Measurements from ENCODE around the gene SLITRK2.

SLITRK2 gene

DNA sequence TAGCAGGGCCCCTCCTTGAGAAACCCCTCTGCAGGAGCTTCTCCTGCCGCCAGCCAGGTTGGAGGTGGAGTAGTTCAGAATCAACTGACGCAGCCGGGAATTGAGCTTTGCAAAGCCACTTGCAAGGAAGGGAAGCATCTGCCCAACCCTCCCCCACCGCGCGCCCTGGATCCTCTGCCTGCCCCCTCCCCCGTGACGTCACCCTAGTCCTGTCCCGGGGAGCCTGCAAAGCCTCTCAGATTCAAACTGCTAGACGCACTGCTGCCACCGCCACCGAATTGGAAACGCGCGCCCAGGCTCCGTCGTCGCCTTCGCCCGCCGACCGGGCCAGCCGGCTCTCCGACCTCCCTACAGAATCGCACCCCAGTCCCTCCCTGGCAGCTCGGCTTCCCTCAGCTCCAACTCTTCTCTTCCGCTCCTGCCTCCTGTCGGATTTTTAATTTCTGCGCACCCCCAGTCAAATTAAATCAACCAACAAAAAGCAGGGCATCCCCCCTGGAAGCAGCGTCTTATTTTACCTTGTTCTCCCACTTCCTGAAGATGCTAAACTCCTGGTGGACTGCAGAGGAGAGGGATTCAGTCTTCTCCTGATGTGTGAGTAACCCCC lies 3.8 kb downstream of the SLITRK2 start:
- no peak for DNase-seq (ENCODE audit: insufficient read length, low spot score)
- no peak for FAIRE-seq
- TF ChIP-seq POLR2AphosphoS5 (IDR thresholded peaks at IDR 0.05; ENCODE audit: low read depth, low read length) (no peak), POU2F2 (IDR thresholded peaks at IDR 0.05; ENCODE audit: low read depth, low read length) (no peak), TAF1 (IDR thresholded peaks at IDR 0.05; ENCODE audit: low read depth, low read length) (no peak), POLR2A (IDR thresholded peaks at IDR 0.05; ENCODE audit: low read depth, low read length) (no peak), PAX5 (IDR thresholded peaks at IDR 0.05; ENCODE audit: insufficient read depth, low read length, severe bottlenecking) (no peak), SPI1 (IDR thresholded peaks at IDR 0.05; ENCODE audit: low read depth, low read length) (no peak)

DNA sequence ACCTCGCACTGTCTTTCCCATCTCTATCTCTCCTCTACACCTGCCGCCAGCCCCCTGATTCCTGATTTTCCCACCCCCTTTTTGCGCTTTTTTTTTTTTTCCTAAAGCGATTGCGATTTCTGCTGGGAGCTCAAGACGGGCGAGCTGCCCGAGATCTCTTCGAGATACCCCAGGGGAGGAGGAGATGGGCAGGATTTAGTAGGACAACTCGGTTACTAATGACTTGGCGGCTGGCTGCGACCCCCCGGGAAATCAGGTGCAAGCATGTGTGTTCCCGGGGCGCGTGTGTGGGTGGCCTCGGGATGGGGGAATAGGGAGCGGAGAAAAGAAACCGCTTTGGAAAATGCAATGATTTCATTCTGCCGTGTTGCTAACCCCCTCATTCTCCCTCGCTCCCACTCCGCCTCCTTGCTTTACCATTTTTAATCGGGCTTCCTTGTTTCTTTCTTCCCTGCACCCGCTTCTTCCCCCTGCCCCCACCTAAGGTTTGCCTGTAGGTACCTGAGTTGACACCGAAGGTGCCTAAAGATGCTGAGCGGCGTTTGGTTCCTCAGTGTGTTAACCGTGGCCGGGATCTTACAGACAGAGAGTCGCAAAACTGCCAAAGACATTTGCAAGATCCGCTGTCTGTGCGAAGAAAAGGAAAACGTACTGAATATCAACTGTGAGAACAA lies 4.4 kb downstream of the SLITRK2 start:
- FAIRE-seq (no peak), DNase-seq (ENCODE audit: insufficient read length, low spot score) (no peak)
- no peak for TF ChIP-seq POLR2AphosphoS5 (IDR thresholded peaks at IDR 0.05; ENCODE audit: low read depth, low read length)
- no peak for TF ChIP-seq SPI1 (IDR thresholded peaks at IDR 0.05; ENCODE audit: low read depth, low read length)
- no peak for TF ChIP-seq PAX5 (IDR thresholded peaks at IDR 0.05; ENCODE audit: insufficient read depth, low read length, severe bottlenecking)
- TF ChIP-seq TAF1 (IDR thresholded peaks at IDR 0.05; ENCODE audit: low read depth, low read length), result no peak
- TF ChIP-seq POU2F2 (IDR thresholded peaks at IDR 0.05; ENCODE audit: low read depth, low read length), result no peak
- TF ChIP-seq POLR2A (IDR thresholded peaks at IDR 0.05; ENCODE audit: low read depth, low read length), result no peak

DNA sequence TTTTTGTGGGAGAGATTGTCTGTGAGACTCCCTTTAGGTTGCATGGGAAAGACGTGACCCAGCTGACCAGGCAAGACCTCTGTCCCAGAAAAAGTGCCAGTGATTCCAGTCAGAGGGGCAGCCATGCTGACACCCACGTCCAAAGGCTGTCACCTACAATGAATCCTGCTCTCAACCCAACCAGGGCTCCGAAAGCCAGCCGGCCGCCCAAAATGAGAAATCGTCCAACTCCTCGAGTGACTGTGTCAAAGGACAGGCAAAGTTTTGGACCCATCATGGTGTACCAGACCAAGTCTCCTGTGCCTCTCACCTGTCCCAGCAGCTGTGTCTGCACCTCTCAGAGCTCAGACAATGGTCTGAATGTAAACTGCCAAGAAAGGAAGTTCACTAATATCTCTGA lies 5.5 kb downstream of the SLITRK2 start:
- FAIRE-seq (no peak), DNase-seq (ENCODE audit: insufficient read length, low spot score) (no peak)
- TF ChIP-seq TAF1 (IDR thresholded peaks at IDR 0.05; ENCODE audit: low read depth, low read length) (no peak), POLR2A (IDR thresholded peaks at IDR 0.05; ENCODE audit: low read depth, low read length) (no peak), POU2F2 (IDR thresholded peaks at IDR 0.05; ENCODE audit: low read depth, low read length) (no peak), PAX5 (IDR thresholded peaks at IDR 0.05; ENCODE audit: insufficient read depth, low read length, severe bottlenecking) (no peak), SPI1 (IDR thresholded peaks at IDR 0.05; ENCODE audit: low read depth, low read length) (no peak), POLR2AphosphoS5 (IDR thresholded peaks at IDR 0.05; ENCODE audit: low read depth, low read length) (no peak)

- TF ChIP-seq POLR2AphosphoS5 (IDR thresholded peaks at IDR 0.05; ENCODE audit: low read depth, low read length), result no peak
- no peak for TF ChIP-seq POU2F2 (IDR thresholded peaks at IDR 0.05; ENCODE audit: low read depth, low read length)
- no peak for TF ChIP-seq SPI1 (IDR thresholded peaks at IDR 0.05; ENCODE audit: low read depth, low read length)
- TF ChIP-seq PAX5 (IDR thresholded peaks at IDR 0.05; ENCODE audit: insufficient read depth, low read length, severe bottlenecking), result no peak
- TF ChIP-seq POLR2A (IDR thresholded peaks at IDR 0.05; ENCODE audit: low read depth, low read length), result no peak
- FAIRE-seq (no peak), DNase-seq (ENCODE audit: insufficient read length, low spot score) (no peak)
Measured at GRCh38 chrX:145825896-145826295, 8.3 kb downstream of the SLITRK2 start.

DNA sequence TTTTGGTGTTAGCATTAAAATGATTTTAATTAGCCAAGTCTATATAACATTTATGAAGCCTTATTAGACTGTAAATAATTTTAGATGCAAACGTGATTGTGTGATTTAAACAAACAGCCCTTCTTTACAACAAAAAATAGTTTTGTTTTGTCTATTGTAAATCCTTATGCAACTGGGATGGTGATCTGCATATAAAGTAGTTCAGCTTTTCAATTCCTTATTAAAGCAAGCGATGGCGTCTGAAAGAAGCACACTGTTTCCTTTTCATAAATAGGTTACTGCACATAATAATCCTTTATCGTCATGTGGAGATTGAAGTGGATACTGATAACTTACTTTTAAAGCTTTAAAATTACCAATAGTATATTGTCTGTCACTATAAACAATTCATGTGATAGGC lies 8.8 kb downstream of the SLITRK2 start:
- FAIRE-seq, result no peak
- DNase-seq (ENCODE audit: insufficient read length, low spot score), result no peak
- no peak for TF ChIP-seq SPI1 (IDR thresholded peaks at IDR 0.05; ENCODE audit: low read depth, low read length)
- no peak for TF ChIP-seq POU2F2 (IDR thresholded peaks at IDR 0.05; ENCODE audit: low read depth, low read length)
- TF ChIP-seq TAF1 (IDR thresholded peaks at IDR 0.05; ENCODE audit: low read depth, low read length), result no peak
- no peak for TF ChIP-seq POLR2AphosphoS5 (IDR thresholded peaks at IDR 0.05; ENCODE audit: low read depth, low read length)
- no peak for TF ChIP-seq POLR2A (IDR thresholded peaks at IDR 0.05; ENCODE audit: low read depth, low read length)
- no peak for TF ChIP-seq PAX5 (IDR thresholded peaks at IDR 0.05; ENCODE audit: insufficient read depth, low read length, severe bottlenecking)

DNA sequence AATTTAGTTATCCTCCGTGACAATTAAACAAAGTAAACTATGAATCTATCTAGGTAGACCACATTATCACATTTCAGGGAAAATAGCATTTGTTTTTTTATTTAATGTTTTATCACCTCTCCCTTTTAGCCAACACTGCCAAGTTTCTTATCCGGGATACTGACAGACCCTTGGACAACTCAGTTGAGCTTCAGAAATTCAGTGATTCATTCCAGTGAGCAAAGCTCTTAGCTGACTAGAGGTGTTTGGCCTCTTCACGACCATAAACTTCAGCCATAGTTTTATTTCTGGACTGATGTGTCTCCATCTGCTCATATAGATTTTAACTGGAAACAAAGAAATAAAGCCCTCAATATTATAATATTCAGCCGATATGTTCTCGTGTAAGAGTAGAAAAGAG lies 15.2 kb downstream of the SLITRK2 start:
- DNase-seq (ENCODE audit: insufficient read length, low spot score), result no peak
- no peak for FAIRE-seq
- TF ChIP-seq POU2F2 (IDR thresholded peaks at IDR 0.05; ENCODE audit: low read depth, low read length), result no peak
- TF ChIP-seq PAX5 (IDR thresholded peaks at IDR 0.05; ENCODE audit: insufficient read depth, low read length, severe bottlenecking), result no peak
- no peak for TF ChIP-seq POLR2AphosphoS5 (IDR thresholded peaks at IDR 0.05; ENCODE audit: low read depth, low read length)
- no peak for TF ChIP-seq SPI1 (IDR thresholded peaks at IDR 0.05; ENCODE audit: low read depth, low read length)
- no peak for TF ChIP-seq TAF1 (IDR thresholded peaks at IDR 0.05; ENCODE audit: low read depth, low read length)
- no peak for TF ChIP-seq POLR2A (IDR thresholded peaks at IDR 0.05; ENCODE audit: low read depth, low read length)

GRCh38 chrX:145840531-145840930 lies 22.9 kb downstream of the SLITRK2 start:
- DNase-seq (ENCODE audit: insufficient read length, low spot score), result no peak
- TF ChIP-seq POLR2A (IDR thresholded peaks at IDR 0.05; ENCODE audit: low read depth, low read length), result no peak
- no peak for TF ChIP-seq TAF1 (IDR thresholded peaks at IDR 0.05; ENCODE audit: low read depth, low read length)
- TF ChIP-seq PAX5 (IDR thresholded peaks at IDR 0.05; ENCODE audit: insufficient read depth, low read length, severe bottlenecking), result no peak
- no peak for TF ChIP-seq POU2F2 (IDR thresholded peaks at IDR 0.05; ENCODE audit: low read depth, low read length)
- no peak for TF ChIP-seq POLR2AphosphoS5 (IDR thresholded peaks at IDR 0.05; ENCODE audit: low read depth, low read length)
- TF ChIP-seq SPI1 (IDR thresholded peaks at IDR 0.05; ENCODE audit: low read depth, low read length), result no peak
- FAIRE-seq, result no peak

- TF ChIP-seq SPI1 (IDR thresholded peaks at IDR 0.05; ENCODE audit: low read depth, low read length) (no peak), POU2F2 (IDR thresholded peaks at IDR 0.05; ENCODE audit: low read depth, low read length) (no peak), POLR2A (IDR thresholded peaks at IDR 0.05; ENCODE audit: low read depth, low read length) (no peak), PAX5 (IDR thresholded peaks at IDR 0.05; ENCODE audit: insufficient read depth, low read length, severe bottlenecking) (no peak), TAF1 (IDR thresholded peaks at IDR 0.05; ENCODE audit: low read depth, low read length) (no peak), POLR2AphosphoS5 (IDR thresholded peaks at IDR 0.05; ENCODE audit: low read depth, low read length) (no peak)
- DNase-seq (ENCODE audit: insufficient read length, low spot score) (no peak), FAIRE-seq (no peak)
Measured at GRCh38 chrX:145843146-145843904, 25.7 kb downstream of the SLITRK2 start.

GRCh38 chrX:145844886-145845285 lies 27.3 kb downstream of the SLITRK2 start:
- DNase-seq (ENCODE audit: insufficient read length, low spot score) (no peak), FAIRE-seq (no peak)
- TF ChIP-seq POU2F2 (IDR thresholded peaks at IDR 0.05; ENCODE audit: low read depth, low read length) (no peak), POLR2AphosphoS5 (IDR thresholded peaks at IDR 0.05; ENCODE audit: low read depth, low read length) (no peak), POLR2A (IDR thresholded peaks at IDR 0.05; ENCODE audit: low read depth, low read length) (no peak), SPI1 (IDR thresholded peaks at IDR 0.05; ENCODE audit: low read depth, low read length) (no peak), TAF1 (IDR thresholded peaks at IDR 0.05; ENCODE audit: low read depth, low read length) (no peak), PAX5 (IDR thresholded peaks at IDR 0.05; ENCODE audit: insufficient read depth, low read length, severe bottlenecking) (no peak)
